HepG2 (cell line): ENCODE results near the gene CIBAR2. TPM values are rescaled to one million over a fixed set of nuclear protein-coding genes. Genes with fewer than 3 reads are reported as not detected.

Experiments used
- ATAC-seq: fragments of 200-7000 bp; cut with Tn5 transposase; 3 replicates; pipeline ENCODE4 v1.9.1; 2020; ENCODE audit warnings: mild to moderate bottlenecking, moderate library complexity
- BruUV-seq: library from RNA; stranded (reverse); fragments of 400-500 nt; replicated peaks from 2 replicates; lab custom pipeline; 2021; lab: Mats Ljungman, UMichigan
- CTCF ChIA-PET: fragments of 300-600 bp; formaldehyde crosslinking; extraction: SDS; loops from one replicate; lab custom pipeline; 2021; ENCODE audit warnings: low total read pairs, inconsistent platforms, low intra/inter-chr PET ratio; lab: Yijun Ruan, JAX
- POLR2A ChIA-PET: fragments of 350-600 bp; sonication (Branson Sonifier 250); formaldehyde crosslinking; loops from one replicate; lab custom pipeline; 2020; ENCODE audit warnings: antibody characterized with exemption, inconsistent platforms; lab: Yijun Ruan, JAX
- DNase-seq: peaks from one replicate; pipeline ENCODE4 v3.0.0-alpha.2; 2015; ENCODE audit warnings: low spot score
- FAIRE-seq: peaks from 3 replicates; lab custom pipeline; 2011; peaks lifted over from hg19 to GRCh38; lab: Jason Lieb, UNC
- H2AFZ ChIP-seq: one replicate; pipeline ENCODE4 v1.6.1; 2011; ENCODE audit warnings: low read length, inconsistent platforms
- H3K27ac ChIP-seq: fragments of 300-600 bp; 3 replicates; pipeline ENCODE4 v1.8.0; 2011; ENCODE audit warnings: mixed run types, mild to moderate bottlenecking, mixed read lengths, low read length, inconsistent platforms; ENCODE audit not compliant: insufficient read depth; ENCODE audit errors: extremely low read length
- H3K27me3 ChIP-seq, 2 experiments: fragments of 200-600 bp in 1 of 2; 2 replicates in 1 of 2; 3 replicates in 1 of 2; pipeline versions ENCODE4 v1.6.0 to v1.8.0; 2011; ENCODE audit warnings: low read length in 2 of 2, mild to moderate bottlenecking in 2 of 2, moderate library complexity in 2 of 2, inconsistent platforms in 1 of 2; ENCODE audit not compliant: insufficient read depth in 2 of 2, control insufficient read depth in 1 of 2
- H3K36me3 ChIP-seq, 2 experiments: fragments of 200-600 bp in 1 of 2; replicated peaks in 1 of 2; 2 replicates in 1 of 2; 3 replicates in 1 of 2; pipeline versions ENCODE4 v1.5.1 to v1.8.0; 2011; ENCODE audit warnings: low read length in 2 of 2, inconsistent platforms in 1 of 2; ENCODE audit not compliant: insufficient read depth in 2 of 2, control insufficient read depth in 1 of 2
- H3K4me1 ChIP-seq: 2 replicates; pipeline ENCODE4 v1.5.1; 2012; ENCODE audit warnings: low read length, inconsistent platforms; ENCODE audit not compliant: insufficient read depth
- H3K4me2 ChIP-seq: 2 replicates; pipeline ENCODE4 v1.6.0; 2011; ENCODE audit warnings: low read depth, low read length, inconsistent platforms
- H3K4me3 ChIP-seq, 3 experiments: fragments of 200-600 bp in 1 of 3; sonication (generic), shearing (Covaris generic) in 1 of 3; replicated peaks in 1 of 3; 2 replicates each; pipeline ENCODE4 v1.5.1; 2011 to 2016; ENCODE audit warnings: low read length in 3 of 3, inconsistent platforms in 2 of 3, low read depth in 2 of 3, mild to moderate bottlenecking in 2 of 3, control low read depth in 1 of 3, mixed read lengths in 1 of 3; ENCODE audit not compliant: insufficient read depth in 1 of 3
- H3K79me2 ChIP-seq: one replicate; pipeline ENCODE4 v1.6.1; 2011; ENCODE audit warnings: low read length, inconsistent platforms; ENCODE audit not compliant: insufficient read depth
- H3K9ac ChIP-seq: 2 replicates; pipeline ENCODE4 v1.6.0; 2011; ENCODE audit warnings: mild to moderate bottlenecking, low read depth, low read length, inconsistent platforms; ENCODE audit not compliant: insufficient read depth
- H3K9me3 ChIP-seq: 2 replicates; pipeline ENCODE4 v1.5.1; 2012; ENCODE audit warnings: mild to moderate bottlenecking, low read length
- H4K20me1 ChIP-seq: 2 replicates; pipeline ENCODE4 v1.6.0; 2011; ENCODE audit warnings: inconsistent platforms, mild to moderate bottlenecking, low read length, moderate library complexity; ENCODE audit not compliant: insufficient read depth
- PCBP1 ChIP-seq: fragments of 200-400 bp; formaldehyde crosslinking; IDR thresholded peaks from 2 replicates; pipeline ENCODE4 v1.6.1; 2017; ENCODE audit warnings: mild to moderate bottlenecking, low read depth, low read length, borderline replicate concordance
- RXRB ChIP-seq: IDR thresholded peaks from 2 replicates; pipeline ENCODE4 v1.6.1; 2016; ENCODE audit warnings: borderline replicate concordance, missing genetic modification reagents, missing compliant biosample characterization
- SRY ChIP-seq: sonication (generic); formaldehyde crosslinking; IDR thresholded peaks from 2 replicates; pipeline ENCODE4 v1.8.0; 2022; ENCODE audit warnings: mild to moderate bottlenecking, missing genetic modification reagents
- TEAD3 ChIP-seq: optimal IDR thresholded peaks from 2 replicates; pipeline ENCODE3; 2016; ENCODE audit warnings: borderline replicate concordance
- TGIF2 ChIP-seq: IDR thresholded peaks from 2 replicates; pipeline ENCODE4 v1.6.1; 2016; ENCODE audit warnings: control low read depth, missing compliant biosample characterization
- THAP7 ChIP-seq: sonication (generic); formaldehyde crosslinking; IDR thresholded peaks from 2 replicates; pipeline ENCODE4 v1.8.1; 2023; ENCODE audit warnings: mild to moderate bottlenecking, missing genetic modification reagents
- ZBTB7B ChIP-seq: sonication (generic); formaldehyde crosslinking; IDR thresholded peaks from 2 replicates; pipeline ENCODE4 v1.4.0; 2020; ENCODE audit warnings: missing genetic modification reagents
- ZFP82 ChIP-seq: sonication (generic); formaldehyde crosslinking; IDR thresholded peaks from 2 replicates; pipeline ENCODE4 v1.5.1; 2020; ENCODE audit warnings: mild to moderate bottlenecking, missing genetic modification reagents, borderline replicate concordance
- ZNF143 ChIP-seq: sonication (generic); formaldehyde crosslinking; IDR thresholded peaks from 2 replicates; pipeline ENCODE4 v1.4.0; 2020; ENCODE audit warnings: missing genetic modification reagents
- ZNF329 ChIP-seq: sonication (generic); formaldehyde crosslinking; IDR thresholded peaks from 2 replicates; pipeline ENCODE4 v1.9.0; 2021; ENCODE audit warnings: low read depth, mild to moderate bottlenecking, missing genetic modification reagents
- ZNF747 ChIP-seq: sonication (generic); formaldehyde crosslinking; IDR thresholded peaks from 2 replicates; pipeline ENCODE4 v1.8.1; 2023; ENCODE audit warnings: missing genetic modification reagents, mild to moderate bottlenecking, borderline replicate concordance
- WGBS: methylation state at CpG from one replicate; pipeline ENCODE4 v1.1.6; 2017; ENCODE audit warnings: low lambda C conversion rate; 5-methylcytosine and 5-hydroxymethylcytosine counted together
- in situ Hi-C: cut with HindIII; loops from 2 replicates; pipeline ENCODE4 v1.10.0; 2017; ENCODE audit warnings: low pct_unique_long_range_greater_than_20kb; ENCODE audit not compliant: extremely low pct_ligation_motif_present
- intact Hi-C: fragments of 100-400 bp; cut with micrococcal nuclease; formaldehyde crosslinking; loops from one replicate; pipeline ENCODE4 v1.10.0; 2022; ENCODE audit not compliant: unreplicated experiment
- polyA plus RNA-seq, 8 experiments: library from polyadenylated mRNA; depleted of rRNA in 3 of 8; stranded (reverse) in 7 of 8; unstranded in 1 of 8; fragments of >200 nt; fragmentation: Illumina TruSeq in 4 of 8; extraction: Trizol in 4 of 8; gene quantifications; 2 replicates each; pipeline versions ENCODE4 v1.2.1 to v1.2.3, GENCODE V29; 2011 to 2016; ENCODE audit warnings: low read depth in 4 of 8, missing spikeins in 1 of 8, mixed read lengths in 1 of 8; ENCODE audit not compliant: insufficient read depth in 1 of 8
- total RNA-seq, 5 experiments: library from RNA; depleted of rRNA; stranded (reverse); fragments of >200 nt; fragmentation: Illumina TruSeq; extraction: Trizol; gene quantifications; 2 replicates each; pipeline ENCODE4 v1.2.3, GENCODE V29; 2016; ENCODE audit warnings: low read depth in 1 of 5
- TF ChIP-seq, protein P1 (sequence below): sonication (generic); formaldehyde crosslinking; IDR thresholded peaks from 2 replicates; pipeline ENCODE4 v1.5.1; 2020; ENCODE audit warnings: missing genetic modification reagents, mild to moderate bottlenecking, borderline replicate concordance

CIBAR2 gene
- total and polyA plus RNA-seq, 2 of the 13 experiments (the other 11 are each of a cell fraction or from before 2014, with no cell fraction given): not detected

GRCh38 chr16:85057212-85057889 is 54.9 kb downstream of the CIBAR2 start (continued):
- TF ChIP-seq ZNF747 (CRISPR knock-in tag): 0 out of 2 replicates have a peak, but pooled peaks have one; percentile 26
- TF ChIP-seq ZNF329 (CRISPR knock-in tag): no peak
- TF ChIP-seq TEAD3 (CRISPR knock-in tag): peak; percentile 66
- TF ChIP-seq PCBP1: no peak
- TF ChIP-seq ZNF143 (CRISPR knock-in tag): no peak
- TF ChIP-seq ZBTB7B: 0 out of 2 replicates have a peak, but pooled peaks have one; percentile 37
- TF ChIP-seq THAP7: 0 out of 2 replicates have a peak, but pooled peaks have one; percentile 26
- TF ChIP-seq TGIF2 (CRISPR knock-in tag): peak; percentile 33; the same call in 1 of the 2 replicates

- Histone ChIP-seq H3K4me2 (peak overlapping the region; percentile 78), H4K20me1 (no peaks in the 10 kb centered on the region), H3K27ac (no peak overlapping the region), H2AFZ (no peak overlapping the region), H3K9ac (no peak overlapping the region), H3K4me1 (peaks cover 33% of the 10 kb centered on the region), H3K36me3 (no peaks in the 10 kb centered on the region), H3K4me3 (peak overlapping the region in 1 of 3 experiments; percentile 49; a peak in 1 of 6 replicates), H3K9me3 (no peaks in the 10 kb centered on the region), H3K79me2 (no peaks in the 10 kb centered on the region), H3K27me3 (peaks cover 0 to 2% of the 10 kb centered on the region in 2 experiments; a peak in 2 of 5 replicates)
- peak; percentile 60 for FAIRE-seq
- intact Hi-C loops: no loop called here
- BruUV-seq: no TSS peak
- in situ Hi-C loops: no loop called here
- peak; percentile 27 for DNase-seq
- POLR2A ChIA-PET: no interaction called here
- ATAC-seq: peak; percentile 86
- CTCF ChIA-PET: interaction anchor here (1.6 kb wide), 1 partner anchor 85 kb away, joined by 3 read pairs; no protein-coding TSS in a partner anchor
- 58% methylated on average over 16 of the region's 16 CpGs for WGBS
- TF ChIP-seq ZFP82 (no peak), SRY (CRISPR knock-in tag) (0 out of 2 replicates have a peak, but pooled peaks have one; percentile 13), RXRB (CRISPR knock-in tag) (peak; percentile 2; the same call in 1 of the 2 replicates)
- TF ChIP-seq, protein P1, sequence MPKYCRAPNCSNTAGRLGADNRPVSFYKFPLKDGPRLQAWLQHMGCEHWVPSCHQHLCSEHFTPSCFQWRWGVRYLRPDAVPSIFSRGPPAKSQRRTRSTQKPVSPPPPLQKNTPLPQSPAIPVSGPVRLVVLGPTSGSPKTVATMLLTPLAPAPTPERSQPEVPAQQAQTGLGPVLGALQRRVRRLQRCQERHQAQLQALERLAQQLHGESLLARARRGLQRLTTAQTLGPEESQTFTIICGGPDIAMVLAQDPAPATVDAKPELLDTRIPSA (CRISPR knock-in tag): no peak
Measured at GRCh38 chr16:85056211-85056748, 56.0 kb downstream of the CIBAR2 start.
